ENCODE results near the gene P4HTM.

The P4HTM gene, protein sequence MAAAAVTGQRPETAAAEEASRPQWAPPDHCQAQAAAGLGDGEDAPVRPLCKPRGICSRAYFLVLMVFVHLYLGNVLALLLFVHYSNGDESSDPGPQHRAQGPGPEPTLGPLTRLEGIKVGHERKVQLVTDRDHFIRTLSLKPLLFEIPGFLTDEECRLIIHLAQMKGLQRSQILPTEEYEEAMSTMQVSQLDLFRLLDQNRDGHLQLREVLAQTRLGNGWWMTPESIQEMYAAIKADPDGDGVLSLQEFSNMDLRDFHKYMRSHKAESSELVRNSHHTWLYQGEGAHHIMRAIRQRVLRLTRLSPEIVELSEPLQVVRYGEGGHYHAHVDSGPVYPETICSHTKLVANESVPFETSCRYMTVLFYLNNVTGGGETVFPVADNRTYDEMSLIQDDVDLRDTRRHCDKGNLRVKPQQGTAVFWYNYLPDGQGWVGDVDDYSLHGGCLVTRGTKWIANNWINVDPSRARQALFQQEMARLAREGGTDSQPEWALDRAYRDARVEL

DNA sequence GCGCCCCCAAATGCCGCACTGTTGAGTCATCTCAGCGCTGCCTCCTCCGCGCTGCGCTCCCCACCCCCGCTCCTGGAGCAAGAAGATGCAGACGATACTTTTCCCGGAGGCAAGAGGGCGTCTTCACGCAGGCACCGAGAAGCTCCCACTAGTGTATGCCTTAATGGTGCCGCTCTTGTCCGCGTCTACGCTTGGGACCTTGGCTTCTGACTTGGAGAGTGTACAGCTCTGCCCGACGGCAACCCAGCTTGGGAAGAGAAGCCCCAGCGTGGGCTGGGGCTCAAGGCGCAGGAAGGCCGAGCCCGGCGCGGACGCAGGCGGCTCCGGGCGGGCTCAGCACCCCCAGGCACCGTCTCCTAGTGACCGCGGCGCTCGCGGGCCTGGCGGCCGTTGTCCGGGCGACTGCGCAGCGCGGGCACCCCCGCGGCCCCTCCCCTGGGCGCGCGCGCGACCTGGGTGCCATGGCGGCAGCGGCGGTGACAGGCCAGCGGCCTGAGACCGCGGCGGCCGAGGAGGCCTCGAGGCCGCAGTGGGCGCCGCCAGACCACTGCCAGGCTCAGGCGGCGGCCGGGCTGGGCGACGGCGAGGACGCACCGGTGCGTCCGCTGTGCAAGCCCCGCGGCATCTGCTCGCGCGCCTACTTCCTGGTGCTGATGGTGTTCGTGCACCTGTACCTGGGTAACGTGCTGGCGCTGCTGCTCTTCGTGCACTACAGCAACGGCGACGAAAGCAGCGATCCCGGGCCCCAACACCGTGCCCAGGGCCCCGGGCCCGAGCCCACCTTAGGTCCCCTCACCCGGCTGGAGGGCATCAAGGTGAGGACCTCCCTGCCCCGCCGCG lies at the start of gene P4HTM:
Gene P4HTM (plus strand): TSS at position 446 of the 840 bp plus-strand sequence. CDS start 16 bp downstream, at position 462.
- peak; percentile 86 for DNase-seq

DNA sequence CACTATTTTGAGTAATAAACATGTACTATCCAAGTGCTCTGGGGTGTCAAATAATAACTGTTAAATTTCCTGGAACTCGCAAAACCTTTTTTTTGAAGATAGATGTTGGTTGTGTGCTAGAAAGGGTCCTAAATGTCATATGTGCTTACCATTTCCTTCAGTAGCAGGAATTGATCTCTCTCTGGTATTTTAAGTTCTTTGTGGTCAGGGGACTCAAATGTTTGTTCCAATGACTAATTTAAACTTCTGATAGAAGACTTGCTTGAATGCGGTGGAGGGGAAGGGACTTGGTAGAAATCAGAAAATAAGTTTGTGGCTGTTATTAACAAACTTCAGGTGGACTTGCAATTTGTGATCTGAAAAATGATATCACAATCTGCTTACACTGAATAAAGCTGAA lies 44.6 kb upstream of the P4HTM start:
- no peak for DNase-seq

DNA sequence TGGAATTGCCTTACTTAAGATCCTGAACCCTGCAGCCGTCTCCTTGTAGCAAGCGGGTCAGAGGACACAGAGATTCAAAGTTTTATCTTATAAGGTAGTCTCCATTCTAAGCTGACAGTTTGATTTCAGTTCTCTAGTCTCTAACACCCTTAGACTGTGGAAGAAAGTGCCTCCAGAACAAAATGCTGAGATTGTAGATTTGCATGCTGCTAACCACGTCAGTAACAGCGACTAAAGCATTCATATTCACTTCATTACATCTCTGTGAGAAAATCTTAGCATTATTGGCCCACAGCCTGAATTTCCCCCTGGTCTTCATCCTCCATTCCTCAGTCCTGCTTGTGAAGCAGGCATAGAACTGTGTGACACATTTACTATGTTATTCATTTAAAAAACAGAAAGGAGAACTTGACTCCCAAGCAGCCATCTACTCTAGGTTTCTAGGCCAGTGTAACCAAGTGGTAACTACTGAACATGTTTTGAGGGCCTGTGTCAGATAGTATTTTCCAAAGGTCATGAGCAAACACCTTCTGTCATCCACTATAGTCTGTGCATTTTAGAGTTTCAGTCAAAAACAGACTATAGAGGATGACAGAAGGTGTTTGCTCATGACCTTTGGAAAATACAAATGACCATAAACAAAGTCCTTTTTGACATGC lies 44.0 kb upstream of the P4HTM start:
- DNase-seq = no peak

DNA sequence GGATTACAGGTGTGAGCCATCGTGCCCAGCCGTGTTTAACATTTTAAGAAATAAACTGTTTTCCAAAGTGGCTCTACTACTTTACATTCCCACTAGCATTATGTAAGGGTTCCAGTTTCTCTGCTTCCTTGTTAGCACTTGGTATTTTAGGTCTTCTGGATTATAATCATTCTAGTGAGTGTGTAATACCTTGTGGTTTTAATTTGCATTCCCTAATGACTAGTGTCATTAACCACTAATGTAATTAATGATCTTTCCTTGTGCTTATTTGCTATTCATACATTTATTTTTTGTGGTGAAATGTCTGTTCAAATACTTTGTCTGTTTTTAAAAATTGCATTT lies 40.7 kb upstream of the P4HTM start:
- no peak for DNase-seq

DNA sequence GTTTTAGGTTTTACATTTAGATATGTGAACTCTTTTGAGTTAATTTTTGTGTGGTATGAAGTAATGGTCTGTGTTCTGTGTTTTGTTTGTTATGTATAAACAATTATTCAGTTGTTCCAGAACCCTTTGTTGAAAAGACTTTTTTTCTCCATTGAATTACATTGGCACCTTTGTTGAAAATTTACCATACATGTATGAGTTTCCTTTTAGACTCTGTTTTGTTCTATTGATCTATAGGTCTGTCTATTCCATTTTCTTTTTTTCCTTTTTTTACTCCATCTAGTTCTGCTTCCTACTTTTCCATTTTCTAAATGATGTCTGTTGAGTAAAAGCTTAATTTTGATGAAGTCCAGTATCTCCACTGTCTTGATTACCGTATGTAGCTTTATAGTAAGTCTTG lies 40.0 kb upstream of the P4HTM start:
- no peak for DNase-seq

DNA sequence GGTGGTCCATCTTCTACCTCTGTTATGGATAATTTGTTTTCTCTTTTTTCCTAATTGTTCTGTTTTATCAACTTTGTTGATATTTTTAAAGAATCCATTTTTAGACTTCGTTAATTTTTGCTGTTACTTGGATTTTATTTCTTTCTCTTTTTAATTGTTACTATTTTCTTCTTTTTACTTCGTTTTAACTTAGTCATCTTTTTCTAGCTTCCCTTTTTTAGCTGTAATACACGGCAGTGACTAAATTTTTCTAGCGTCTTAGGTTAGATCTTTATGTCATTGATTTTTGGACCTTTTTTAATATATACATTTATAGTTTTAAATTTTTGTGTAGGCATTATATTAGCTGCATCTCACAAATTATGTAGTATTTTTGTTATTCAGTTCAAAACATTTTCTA lies 38.3 kb upstream of the P4HTM start:
- no peak for DNase-seq

DNA sequence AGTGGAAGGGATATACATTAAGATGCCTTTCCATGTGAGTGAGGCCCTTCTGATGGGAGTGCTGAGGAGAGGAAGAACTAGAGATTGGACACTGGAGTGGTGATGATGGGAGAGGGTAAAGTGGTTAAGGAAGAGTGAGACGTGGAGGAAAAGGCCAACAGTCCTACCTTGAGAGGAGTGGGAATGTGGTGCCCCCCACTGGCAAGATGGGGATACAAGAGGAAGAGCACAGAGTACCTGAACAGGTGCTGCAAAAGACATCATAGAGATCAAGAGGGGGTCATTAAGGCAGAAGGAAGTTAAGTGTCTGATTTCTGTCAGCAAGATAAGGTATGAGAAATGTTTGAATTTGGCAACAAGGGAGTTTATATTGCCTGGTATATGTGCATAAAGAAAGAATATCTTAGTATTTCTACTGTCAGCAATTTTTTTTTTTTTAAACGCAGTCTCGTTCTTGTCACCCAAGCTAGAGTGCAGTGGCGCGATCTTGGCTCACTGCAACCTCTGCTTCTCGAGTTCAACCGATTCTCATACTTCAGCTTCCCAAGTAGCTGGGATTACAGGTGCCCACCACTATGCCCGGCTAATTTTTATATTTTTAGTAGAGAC lies 37.4 kb upstream of the P4HTM start:
- peak; percentile 47 for DNase-seq

DNA sequence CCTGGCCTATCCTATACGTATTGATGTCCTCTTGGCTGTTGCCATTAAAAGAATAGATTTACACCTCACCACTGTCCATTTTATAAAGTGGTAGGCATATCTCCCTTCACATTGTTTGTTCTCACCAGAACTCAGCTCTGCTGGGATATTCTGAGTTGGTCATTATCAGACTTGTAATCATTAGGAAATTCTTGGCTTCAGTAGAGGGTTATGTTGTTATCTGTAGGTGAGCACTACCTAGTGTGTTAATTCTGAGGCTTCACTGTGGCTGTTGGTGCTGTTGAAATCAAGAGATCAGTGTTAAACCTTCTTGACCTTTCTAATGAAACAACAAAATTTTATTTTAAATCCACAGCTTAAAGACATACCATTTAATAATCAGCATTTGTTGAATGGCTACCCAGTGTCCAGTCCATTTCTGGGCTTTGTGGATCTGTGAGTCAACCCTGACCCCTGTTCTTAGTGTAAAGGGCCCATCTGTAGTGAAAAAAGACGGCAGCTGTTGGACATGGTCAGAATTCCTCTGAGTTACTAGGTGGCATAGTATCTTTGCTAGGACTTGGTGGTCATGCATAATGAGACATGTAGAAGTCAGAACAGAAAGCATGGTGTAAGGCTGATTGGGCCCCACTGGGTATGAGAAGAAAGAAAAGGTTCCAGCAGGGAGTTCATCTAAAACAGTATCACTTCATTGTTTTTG lies 32.9 kb upstream of the P4HTM start:
- no peak for DNase-seq

DNA sequence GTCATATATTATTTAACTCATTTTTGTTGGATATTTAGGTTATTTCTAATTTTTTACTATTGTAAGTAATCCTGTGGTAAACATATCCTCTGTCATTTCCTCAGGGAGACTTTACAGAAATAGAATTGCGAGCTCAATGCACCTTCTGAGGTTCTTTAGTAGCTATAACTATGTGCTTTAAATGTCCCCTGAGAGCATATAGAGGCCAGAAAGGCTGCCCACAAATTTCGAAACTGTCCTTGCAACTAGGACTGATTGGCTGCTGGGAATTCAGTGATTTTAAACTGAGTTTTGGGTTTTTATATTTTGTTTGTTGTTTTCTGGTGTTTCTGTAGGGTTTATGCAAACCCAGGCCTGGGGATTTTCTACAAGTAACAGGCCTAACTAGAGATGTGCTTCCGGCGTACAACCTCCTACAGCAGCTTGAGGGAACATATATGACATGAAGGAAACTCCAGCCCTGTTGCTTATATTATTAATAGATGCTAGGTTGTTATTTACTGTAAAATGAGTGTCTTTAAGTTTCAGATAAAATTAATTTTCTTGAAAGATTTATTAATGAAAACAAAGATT lies 29.1 kb upstream of the P4HTM start:
- DNase-seq = no peak

DNA sequence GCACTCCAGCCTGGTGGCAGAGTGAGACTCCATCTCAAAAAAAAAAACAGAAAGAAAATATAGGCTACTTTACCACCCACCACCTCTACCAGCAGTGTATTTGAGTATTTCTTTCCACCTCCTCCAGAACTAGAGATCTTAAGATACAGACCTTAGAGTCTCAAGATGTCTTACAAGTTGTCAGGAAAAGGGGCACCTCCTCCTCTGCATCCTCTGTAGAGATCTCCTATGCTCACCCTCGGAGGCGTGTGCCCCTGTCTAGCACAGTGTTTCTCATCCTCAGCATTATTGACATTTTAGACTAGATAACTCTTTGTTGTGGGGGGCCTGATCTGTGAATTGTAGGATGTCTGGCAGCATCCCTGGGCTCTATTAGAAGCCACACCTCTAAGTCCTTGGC lies 27.7 kb upstream of the P4HTM start:
- DNase-seq = no peak

DNA sequence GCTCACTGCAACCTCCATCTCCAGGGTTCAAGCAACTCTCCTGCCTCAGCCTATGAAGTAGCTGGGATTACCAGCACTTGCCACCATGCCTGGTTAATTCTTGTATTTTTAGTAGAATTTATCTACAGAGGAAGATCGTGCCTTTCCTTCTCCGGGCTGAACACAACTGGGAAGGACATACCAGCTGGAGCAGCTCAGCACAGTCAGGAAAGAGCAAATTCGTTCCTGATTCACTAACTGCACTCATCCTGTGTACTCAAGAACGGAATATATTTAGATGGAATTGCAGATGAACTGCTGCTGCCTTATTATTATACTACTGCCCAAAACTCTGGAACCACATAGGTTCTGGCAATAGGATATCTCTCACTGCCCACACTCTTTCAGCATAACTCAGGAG lies 27.1 kb upstream of the P4HTM start:
- DNase-seq = no peak

DNA sequence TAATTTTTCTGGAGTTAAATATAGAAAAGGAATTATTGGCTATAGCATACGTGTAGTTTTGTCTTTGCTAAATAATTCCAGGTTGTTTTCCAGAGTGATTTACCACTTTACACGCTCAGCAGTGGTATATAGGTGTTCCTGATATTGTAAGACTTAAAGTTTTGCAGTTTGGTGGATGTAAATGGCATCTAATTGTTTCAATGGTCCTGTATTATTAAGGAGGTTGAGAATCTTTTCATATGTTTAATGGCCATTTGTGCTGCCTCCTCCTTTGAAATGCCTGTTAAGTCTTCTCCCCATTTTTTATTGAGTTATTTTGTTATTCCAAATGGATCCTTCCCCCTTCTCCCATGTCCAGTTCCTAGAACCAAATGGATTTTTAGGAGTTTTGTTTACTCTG lies 26.4 kb upstream of the P4HTM start:
- DNase-seq = no peak

DNA sequence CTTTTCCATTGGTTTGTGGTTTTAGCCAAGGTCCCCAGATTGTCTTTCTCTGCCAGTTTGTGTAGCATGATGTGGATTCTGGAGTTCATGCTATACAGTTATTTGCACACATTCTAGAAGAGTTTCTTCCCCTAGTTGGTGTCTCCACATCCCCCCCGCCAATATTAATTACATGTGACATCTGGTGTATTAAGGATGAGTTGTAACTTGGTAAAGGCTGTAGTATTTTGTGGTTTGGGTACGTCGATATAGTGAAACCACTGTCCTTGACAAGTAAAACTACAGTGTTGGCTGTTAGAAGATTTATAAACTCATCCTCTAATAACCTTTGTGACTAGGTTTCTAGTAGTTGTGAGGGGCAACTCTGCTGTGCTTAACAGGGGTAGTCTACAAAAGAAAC lies 23.7 kb upstream of the P4HTM start:
- no peak for DNase-seq

DNA sequence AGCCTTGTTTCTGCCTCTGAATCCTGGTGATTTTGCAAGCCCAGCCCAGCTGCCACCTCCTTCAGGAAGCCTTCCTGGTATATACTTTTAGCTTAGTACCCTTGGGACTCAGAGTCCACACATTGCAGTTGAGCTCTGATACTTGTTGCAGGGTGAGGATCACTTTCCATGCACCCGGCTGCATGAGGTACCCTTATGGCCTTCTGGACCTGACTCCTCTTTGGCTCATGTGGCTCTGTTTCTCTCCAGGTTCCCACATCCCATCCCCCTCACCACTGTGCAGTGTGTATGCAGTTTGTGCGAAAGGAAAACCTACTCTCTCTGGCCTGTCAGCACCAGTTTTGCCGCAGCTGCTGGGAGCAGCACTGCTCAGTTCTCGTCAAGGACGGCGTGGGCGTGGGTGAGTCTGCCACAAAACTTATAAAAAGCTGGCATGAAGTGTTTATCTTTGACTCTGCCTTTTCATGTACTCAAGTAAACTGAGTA lies 23.1 kb upstream of the P4HTM start:
- peak; percentile 57 for DNase-seq

DNA sequence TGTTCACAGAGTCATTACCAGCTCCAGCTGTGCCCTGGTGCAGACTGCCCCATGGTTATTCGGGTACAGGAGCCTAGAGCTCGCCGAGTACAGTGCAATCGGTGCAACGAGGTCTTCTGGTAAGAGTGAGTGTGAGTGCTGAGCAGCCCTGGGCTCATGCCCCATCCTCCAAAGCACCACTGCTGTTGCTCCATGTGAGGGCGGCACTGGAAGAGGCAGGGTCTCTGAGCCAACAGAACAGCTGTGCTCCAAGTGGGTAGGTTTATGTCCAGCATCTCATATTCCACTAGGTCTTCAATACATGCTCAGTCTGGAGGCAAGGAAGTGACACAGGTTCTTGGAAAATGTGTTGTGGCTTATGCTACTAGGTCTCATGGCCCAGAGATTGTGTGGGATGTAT lies 19.5 kb upstream of the P4HTM start:
- DNase-seq = no peak

DNA sequence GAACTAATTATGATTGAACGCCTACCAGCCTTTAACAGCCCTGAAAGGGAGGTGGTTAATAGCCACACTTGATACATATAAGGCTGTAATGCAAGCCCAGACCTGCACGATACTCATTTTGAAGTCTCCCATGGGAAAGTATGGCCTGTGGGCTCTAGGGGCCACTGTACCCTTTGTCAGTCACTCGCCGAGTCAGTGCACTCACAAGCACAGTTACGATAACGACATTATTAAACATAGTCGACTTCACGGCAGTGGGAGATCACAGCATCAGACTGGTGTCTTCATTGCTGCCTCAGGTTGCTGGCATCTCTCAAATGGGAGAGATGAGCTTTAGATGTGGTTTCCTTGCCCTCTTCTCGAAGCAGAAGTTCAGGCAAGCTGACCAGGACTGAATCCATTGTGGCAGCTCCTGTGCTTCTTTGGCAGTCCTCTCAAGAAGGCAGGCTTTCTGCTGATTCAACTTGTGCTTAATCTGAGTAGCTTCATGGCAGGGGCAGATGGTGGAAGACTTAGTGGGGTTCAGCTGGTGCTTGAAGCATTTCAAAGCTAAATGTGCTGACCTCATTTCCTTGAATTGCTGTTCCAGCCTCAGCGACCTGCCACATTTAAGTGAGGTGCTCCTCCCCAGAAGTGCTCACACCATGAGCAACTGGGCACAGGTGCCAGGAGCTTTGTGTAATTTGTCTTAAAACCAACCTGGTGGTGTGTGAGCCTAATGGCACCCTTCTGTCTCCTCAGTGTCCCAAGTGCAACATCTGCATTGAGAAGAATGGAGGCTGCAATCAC lies 15.8 kb upstream of the P4HTM start:
- no peak for DNase-seq

DNA sequence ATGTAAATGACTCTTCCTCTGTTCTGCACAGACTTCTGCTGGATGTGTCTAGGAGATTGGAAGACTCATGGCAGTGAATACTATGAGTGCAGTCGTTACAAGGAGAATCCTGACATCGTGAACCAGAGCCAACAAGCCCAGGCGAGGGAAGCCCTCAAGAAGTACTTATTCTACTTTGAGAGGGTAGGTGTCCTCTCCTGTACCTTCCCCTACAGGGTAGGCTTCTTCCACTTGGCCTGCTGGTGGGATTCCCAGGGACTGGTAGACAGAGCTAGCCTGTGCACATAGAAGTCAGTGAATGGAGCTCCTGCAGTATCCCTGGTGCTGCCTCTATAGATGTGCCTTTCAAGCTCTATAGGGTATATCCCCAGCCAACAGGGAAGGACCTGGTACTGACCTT lies 10.6 kb upstream of the P4HTM start:
- DNase-seq = no peak

DNA sequence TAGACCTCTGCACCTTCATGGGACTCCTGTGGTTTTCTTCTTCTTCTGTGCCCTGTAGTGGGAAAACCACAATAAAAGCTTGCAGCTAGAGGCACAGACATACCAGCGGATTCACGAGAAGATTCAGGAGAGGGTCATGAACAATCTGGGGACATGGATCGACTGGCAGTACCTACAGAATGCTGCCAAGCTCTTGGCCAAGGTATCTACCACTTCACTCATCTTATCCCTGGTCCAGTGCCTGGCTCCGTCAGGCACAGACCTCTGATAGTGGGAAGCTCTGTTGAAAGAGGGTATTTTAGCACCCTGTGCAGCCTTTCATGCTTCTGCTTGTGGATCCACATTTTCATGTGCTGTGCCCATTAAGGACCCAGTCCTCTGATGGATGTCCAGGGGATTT lies 9.7 kb upstream of the P4HTM start:
- no peak for DNase-seq

DNA sequence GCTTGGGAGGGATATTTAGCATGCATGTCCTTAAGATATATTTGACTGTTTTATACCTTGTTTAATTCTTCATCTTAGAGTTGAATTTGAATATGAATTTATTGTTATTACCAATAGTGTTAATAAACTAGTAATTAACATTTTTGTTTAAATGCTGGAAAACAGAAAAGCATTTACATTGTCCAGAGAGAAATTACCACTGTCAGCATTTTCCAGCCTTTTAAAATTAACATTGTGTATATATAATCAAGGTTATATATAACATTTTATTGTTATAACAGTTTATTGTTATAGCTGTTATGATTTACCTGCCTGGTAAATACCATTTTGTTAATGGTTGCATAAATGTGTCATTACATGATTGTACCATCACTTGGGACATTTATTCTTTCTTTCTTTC lies 8.0 kb upstream of the P4HTM start:
- no peak for DNase-seq

DNA sequence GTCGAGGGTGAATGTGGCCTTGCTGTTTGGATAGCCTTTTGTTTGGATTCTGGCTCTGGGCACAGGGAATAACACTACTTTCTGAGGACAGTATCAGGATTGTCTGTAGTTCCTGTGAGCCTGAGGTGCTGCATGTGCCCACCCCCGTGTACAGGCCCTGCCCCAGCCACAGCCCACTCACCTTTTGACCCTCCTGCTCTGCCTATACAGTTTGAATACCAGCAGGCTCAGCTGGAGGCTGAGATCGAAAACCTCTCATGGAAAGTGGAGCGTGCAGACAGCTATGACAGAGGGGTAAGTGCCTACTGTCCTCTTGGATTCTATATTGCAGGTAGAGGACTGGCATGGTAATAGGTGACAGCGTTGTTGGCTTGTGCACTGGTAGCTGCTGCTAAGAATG lies 7.4 kb upstream of the P4HTM start:
- no peak for DNase-seq

DNA sequence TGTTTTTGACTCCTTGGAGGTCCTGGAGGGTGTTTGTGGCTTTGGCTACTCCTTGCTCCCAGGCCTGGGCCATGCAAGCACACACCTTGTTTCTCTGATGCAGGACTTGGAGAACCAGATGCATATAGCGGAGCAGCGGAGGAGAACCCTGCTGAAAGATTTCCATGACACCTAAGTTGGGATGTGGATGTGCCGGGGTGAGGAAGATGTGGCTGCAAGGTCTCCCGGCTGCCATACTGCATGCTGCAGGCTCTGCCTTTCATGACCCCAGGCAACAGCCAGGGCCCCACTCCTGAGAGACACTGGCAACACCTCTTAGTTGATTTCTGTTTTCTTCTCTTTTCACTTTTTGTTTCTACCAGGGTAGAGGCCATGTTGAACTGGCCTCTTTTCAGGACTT lies 6.9 kb upstream of the P4HTM start:
- DNase-seq = no peak
